Activated CD4-positive, CD25-positive, alpha-beta regulatory T cell treated with anti-CD3 and anti-CD28 coated beads, Interleukin-2, amount 50 U/mL, for 16 hours (primary cell): ENCODE measurements around the gene RGSL1.

Experiments used
- DNase-seq: peaks from one replicate; pipeline ENCODE4 v3.0.0-alpha.2; 2020; ENCODE audit warnings: low read depth, low spot score

Gene RGSL1

GRCh38 chr1:182450087-182450486 lies at the start of gene RGSL1:
RGSL1 (plus strand) TSS chr1:182450146; CDS start chr1:182450166, 20 bp downstream.
- DNase-seq, result no peak

- DNase-seq, result no peak
Measured at GRCh38 chr1:182400567-182400966, 49.4 kb upstream of the RGSL1 start, which contains the start of gene TEDDM1. TEDDM1 (minus strand) TSS chr1:182400667; CDS start chr1:182400485, 182 bp downstream.

GRCh38 chr1:182404781-182405180 lies 45.2 kb upstream of the RGSL1 start:
- DNase-seq, result no peak

GRCh38 chr1:182405578-182405977 lies 44.4 kb upstream of the RGSL1 start:
- no peak for DNase-seq

GRCh38 chr1:182406012-182406411 lies 43.9 kb upstream of the RGSL1 start:
- DNase-seq, result no peak

GRCh38 chr1:182407724-182408123 lies 42.2 kb upstream of the RGSL1 start:
- DNase-seq, result no peak

- DNase-seq, result no peak
Measured at GRCh38 chr1:182408435-182409075, 41.4 kb upstream of the RGSL1 start.

GRCh38 chr1:182410138-182410537 lies 39.8 kb upstream of the RGSL1 start:
- no peak for DNase-seq

- DNase-seq, result no peak
Measured at GRCh38 chr1:182410620-182411273, 39.2 kb upstream of the RGSL1 start.

GRCh38 chr1:182413486-182413885 lies 36.5 kb upstream of the RGSL1 start:
- DNase-seq, result no peak

- DNase-seq, result no peak
Measured at GRCh38 chr1:182413969-182414368, 36.0 kb upstream of the RGSL1 start.

- no peak for DNase-seq
Measured at GRCh38 chr1:182415789-182416188, 34.2 kb upstream of the RGSL1 start.

GRCh38 chr1:182426442-182427430 lies 23.2 kb upstream of the RGSL1 start:
- no peak for DNase-seq

- no peak for DNase-seq
Measured at GRCh38 chr1:182428043-182428442, 21.9 kb upstream of the RGSL1 start.

GRCh38 chr1:182430263-182431068 lies 19.5 kb upstream of the RGSL1 start:
- DNase-seq, result no peak

GRCh38 chr1:182431278-182431677 lies 18.7 kb upstream of the RGSL1 start:
- no peak for DNase-seq

- DNase-seq, result no peak
Measured at GRCh38 chr1:182433580-182433979, 16.4 kb upstream of the RGSL1 start.

GRCh38 chr1:182438326-182438725 lies 11.6 kb upstream of the RGSL1 start:
- no peak for DNase-seq

- DNase-seq, result no peak
Measured at GRCh38 chr1:182441719-182442118, 8.2 kb upstream of the RGSL1 start.

- DNase-seq, result no peak
Measured at GRCh38 chr1:182442333-182442732, 7.6 kb upstream of the RGSL1 start.

GRCh38 chr1:182444497-182444896 lies 5.4 kb upstream of the RGSL1 start:
- no peak for DNase-seq
